ENCODE data around the gene GOLGA6L9. TPM values are rescaled to one million over a fixed set of nuclear protein-coding genes. Genes with fewer than 3 reads are reported as not detected.
A peak's percentile ranks its signal among the peaks of the same experiment; 100 is the strongest.
"Not testable (repeated sequence)": the region's sequence is repeated elsewhere in the genome, so short reads cannot be mapped to it uniquely, and the experiment has no call there.

Gene GOLGA6L9
- total RNA-seq, 1 experiment from 2014 or later, result 0.29 TPM

DNA sequence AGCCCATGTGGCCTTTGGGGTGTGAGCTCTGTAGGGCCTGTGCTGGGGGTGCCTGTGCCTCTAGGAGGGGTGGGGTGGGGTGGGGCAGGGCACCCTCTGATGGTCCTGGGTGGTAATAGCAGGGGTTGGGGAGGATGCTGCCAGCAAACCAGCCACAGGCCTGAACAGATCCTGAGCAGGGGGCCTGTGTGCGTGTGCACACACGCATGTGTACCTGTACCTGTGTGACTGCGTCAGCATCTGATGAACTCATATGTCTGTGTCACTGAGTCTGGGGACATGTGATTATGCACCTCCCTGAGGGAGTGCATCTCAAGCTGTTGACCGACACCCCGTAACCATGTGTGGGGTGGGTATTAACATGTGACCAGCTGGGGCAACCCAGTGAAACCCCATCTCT, 36.0 kb downstream of the GOLGA6L9 start:
- DNase-seq (ENCODE audit: low read depth), result not testable (repeated sequence)

DNA sequence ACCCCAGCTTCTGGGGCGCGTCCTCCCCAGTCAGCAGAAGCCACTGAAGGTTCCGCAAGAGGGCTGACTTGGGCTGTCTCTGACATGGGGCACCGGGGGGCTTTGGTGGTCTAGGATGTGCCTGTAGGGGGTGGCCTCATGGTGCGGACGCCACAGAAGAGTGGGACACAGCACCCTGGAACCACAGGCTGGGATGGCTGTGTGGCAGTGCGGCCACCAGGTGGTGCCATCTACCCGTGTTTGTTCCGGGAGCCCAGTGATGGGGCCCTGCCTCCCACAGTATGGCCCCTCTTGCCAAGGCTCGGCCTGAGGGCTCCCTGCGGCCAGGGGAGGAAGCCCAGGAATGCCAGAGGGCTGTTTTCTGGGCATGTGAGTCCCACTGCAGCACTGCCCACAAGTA, 38.6 kb downstream of the GOLGA6L9 start:
- DNase-seq (ENCODE audit: low read depth), result not testable (repeated sequence)

DNA sequence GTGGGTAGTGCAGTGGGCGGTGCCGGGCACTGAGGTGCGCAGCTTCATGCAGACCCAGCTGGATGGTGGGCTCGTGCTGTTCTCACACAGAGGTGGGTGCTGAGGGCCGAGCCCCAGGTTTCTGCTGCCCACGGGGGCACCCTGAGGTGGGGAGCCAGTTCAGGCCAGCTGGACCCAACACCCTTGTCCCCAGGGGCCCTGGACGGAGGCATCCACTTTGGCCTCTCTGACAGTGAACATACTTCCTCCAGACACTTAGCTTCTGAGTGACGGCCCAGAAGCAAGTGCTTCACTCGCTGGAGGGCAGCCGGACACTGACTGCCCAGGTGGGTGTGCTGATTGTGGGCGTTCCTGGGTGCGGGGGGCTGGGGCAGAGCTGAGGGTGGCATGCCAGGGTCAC, 39.8 kb downstream of the GOLGA6L9 start:
- not testable (repeated sequence) for DNase-seq (ENCODE audit: low read depth)

DNA sequence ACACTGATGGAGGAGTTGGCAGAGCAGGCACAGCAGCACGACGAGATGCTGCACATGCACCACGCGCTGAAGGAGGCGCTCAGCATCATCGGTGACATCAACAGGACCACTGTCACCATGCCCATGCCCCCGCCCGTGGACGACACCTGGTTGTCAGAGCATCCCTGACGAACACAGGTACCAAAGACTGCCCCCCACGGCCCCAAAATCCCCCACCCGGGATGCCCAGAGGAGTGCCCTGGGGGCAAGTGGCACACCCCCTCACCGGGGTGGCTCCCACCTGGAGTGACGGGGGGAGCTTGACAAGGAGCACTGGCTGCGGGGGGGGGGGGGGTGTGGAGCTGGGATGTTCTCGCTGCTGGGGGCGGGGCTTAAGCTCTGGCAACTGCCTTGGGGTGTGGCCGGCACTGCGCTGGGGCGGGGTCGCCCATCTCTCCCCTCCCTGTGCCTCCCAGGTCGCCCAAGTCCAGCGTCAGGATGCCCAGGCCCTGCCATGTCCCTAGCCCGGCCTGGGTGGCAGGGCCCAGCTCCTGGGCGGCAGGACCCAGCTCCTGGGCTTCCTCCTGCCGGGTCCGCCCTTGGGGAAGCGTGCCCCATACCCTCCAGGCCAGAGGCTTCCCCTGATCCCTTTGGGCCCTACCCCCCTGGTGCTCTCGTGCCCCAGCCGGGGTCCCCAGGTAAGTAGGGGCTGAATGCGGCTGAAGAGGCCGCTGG, 42.8 kb downstream of the GOLGA6L9 start:
- DNase-seq (ENCODE audit: low read depth), result peak; percentile 1

DNA sequence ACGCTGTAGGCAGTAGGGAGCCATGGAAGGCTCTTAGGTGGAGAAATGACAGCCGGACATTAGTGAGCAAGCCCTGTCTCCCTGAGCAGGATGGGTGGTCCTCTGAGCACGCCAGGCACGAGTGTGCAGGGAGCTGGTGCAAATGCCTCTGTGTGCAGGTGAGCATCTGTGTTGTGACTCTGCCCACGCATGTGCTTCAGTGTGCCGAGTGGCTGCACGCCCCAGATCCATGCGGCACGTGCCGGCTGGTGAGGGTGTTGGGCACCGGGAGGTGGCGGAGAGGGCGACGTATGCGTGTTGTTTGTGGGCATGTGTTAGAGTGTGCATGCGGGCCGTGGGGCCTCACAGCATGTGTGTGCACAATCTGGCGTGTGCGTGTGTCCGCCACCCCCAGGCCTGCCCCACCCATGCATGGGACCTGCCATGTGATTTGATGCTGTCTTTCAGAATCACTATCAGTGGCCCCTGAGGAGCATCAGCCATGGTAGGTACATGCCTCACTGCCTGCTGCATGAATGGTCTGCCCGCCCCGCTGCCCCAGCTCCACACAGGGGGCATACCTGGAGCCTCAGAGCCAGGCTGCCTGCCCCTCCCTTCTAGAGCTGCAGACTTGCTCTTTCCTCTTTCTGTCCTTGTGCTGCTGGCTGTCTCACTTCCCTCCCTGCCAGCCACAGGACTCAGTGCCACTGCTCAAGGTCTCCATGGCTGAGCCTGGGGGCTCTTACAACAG, 45.1 kb downstream of the GOLGA6L9 start:
- not testable (repeated sequence) for DNase-seq (ENCODE audit: low read depth)

DNA sequence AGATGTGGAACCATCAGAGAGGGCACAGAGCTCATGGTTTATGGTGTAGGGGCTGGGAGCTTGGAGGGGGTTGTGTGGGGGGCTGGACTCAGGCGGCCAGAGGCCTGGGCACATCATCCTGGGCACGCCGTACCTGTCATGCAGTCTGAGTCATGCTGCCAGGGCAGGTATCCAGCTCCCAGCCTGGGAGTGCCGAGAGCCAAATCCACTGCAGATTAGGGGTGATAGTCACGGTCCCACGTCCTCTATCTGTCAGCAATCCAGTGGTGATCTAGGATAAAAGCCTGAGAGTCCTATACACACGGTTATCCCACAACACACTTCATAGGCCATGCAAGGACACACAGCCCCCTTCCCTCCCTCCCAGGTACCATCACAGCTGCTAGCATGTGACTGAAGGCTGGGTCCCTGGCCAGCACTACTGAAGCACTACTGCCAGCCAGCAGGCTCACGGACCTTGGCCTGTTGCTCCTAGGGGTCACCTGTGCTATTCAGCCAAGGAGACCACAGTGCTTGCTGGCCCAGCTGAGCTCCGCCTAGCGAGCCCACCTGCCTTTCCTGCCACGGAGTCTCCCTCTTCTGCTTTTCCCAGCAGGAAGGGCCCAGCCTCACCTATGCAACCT, 45.8 kb downstream of the GOLGA6L9 start:
- not testable (repeated sequence) for DNase-seq (ENCODE audit: low read depth)

DNA sequence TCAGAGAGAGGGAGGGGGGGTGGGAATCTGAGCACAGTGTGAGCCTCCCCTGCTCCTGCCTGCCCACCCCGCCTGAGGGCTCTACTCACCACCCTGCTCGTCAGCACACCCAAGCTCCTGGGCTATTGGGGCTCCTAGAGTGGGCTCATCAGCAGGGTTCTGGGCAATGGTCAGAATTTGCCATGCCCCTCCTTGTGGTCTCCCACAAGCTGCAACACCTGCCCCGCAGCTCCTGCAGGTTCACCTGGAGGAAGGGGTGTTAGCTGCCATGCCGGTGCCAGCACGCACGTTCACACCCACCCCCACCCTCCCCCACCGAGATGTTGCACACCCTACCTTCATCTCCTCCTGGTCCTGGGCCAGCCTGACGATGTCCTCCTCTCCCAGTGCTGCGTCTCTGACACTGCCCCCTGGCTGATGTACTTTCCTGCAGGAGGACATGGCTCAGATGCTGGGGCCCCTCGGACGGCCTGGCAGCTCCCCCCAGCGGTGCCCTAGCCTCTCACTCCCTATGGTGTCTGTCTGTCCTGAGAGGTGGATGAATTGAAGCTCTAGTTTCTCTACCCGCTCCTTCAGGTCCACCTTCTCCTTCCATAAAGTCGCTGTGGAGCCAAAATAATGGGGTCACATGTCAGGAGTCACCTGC, 47.2 kb downstream of the GOLGA6L9 start:
- DNase-seq (ENCODE audit: low read depth), result peak; percentile 0

DNA sequence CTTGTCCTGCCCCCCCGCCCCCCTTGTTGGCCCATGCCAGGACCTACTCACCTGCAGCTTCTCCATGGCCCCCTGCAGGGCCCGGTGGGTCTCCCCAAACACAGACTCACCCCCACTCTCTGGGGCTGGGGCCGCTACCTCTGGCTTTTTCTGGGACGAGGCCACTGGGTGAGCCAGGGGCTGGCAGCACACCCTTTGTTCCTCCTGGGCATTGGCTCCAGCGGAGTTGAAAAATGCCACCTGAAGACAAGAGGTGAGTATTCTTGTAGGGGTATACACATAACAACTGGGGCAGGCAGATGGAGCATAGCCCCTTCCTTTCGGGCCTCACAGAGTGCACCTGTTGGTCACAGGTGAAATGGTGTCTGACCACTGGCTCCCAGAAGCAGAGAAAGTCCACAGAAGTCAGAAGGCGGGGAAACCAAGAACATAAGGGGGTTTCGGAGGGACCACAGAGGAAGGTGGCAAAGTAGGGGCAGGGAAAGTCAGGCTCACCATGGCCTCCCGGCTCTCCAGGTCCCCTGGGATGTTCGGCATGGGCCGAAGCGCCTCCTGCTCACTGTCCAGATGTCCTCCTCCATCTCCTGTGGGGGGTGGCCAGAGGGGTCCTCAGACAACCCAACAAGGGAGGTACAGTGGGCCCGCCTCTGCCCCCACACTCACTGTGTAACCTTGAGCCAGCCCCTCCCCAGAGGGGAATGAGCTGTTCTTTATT, 47.9 kb downstream of the GOLGA6L9 start:
- not testable (repeated sequence) for DNase-seq (ENCODE audit: low read depth)

Small RNAs within 50 kb of the gene (small RNA-seq; reads per million reads assigned to genes)
- gene AC245033.3, result not detected

Other genes starting within 250 kb of the GOLGA6L9 start
- gene EFL1, start 167.1 kb upstream of the GOLGA6L9 start, total RNA-seq (2014; rRNA removed; shearing (Covaris generic)), result 20.4 and 20.5 TPM in 2 replicates
- 0.35 and 0.70 TPM in 2 replicates for gene SAXO2, start 167.0 kb upstream of the GOLGA6L9 start, total RNA-seq (2014; rRNA removed; shearing (Covaris generic))
- 0.23 and 0.31 TPM in 2 replicates for gene GOLGA6L10, start 80.3 kb upstream of the GOLGA6L9 start, total RNA-seq (2014; rRNA removed; shearing (Covaris generic))
- 3,352 and 4,043 TPM in 2 replicates for gene RPS17, start 110.6 kb downstream of the GOLGA6L9 start, total RNA-seq (2014; rRNA removed; shearing (Covaris generic))
- gene CPEB1, start 217.5 kb downstream of the GOLGA6L9 start, total RNA-seq (2014; rRNA removed; shearing (Covaris generic)), result 0.11 and 0.94 TPM in 2 replicates

All from HT1080 (cell line).